HL-60/S4 (cell line): Measurements from ENCODE around the gene C2CD4A.
"Not testable (repeated sequence)": the region's sequence is repeated elsewhere in the genome, so short reads cannot be mapped to it uniquely, and the experiment has no call there.

ENCODE experiments used
- in situ Hi-C: fragments of 300-500 bp; cut with MboI; formaldehyde crosslinking; loops from 2 replicates; pipeline ENCODE4 v1.14.3; 2022; ENCODE audit warnings: low sequenced_read_pairs

The C2CD4A gene, protein sequence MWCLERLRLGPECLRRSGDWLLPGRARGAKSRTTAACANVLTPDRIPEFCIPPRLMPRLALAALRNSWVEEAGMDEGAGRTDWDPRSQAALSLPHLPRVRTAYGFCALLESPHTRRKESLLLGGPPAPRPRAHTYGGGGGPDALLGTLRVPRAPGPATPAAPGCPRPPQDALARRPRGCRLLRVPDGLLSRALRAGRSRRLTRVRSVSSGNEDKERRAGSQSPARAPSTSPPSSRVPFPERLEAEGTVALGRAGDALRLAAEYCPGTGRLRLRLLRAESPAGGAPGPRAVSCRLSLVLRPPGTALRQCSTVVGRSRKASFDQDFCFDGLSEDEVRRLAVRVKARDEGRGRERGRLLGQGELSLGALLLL

DNA sequence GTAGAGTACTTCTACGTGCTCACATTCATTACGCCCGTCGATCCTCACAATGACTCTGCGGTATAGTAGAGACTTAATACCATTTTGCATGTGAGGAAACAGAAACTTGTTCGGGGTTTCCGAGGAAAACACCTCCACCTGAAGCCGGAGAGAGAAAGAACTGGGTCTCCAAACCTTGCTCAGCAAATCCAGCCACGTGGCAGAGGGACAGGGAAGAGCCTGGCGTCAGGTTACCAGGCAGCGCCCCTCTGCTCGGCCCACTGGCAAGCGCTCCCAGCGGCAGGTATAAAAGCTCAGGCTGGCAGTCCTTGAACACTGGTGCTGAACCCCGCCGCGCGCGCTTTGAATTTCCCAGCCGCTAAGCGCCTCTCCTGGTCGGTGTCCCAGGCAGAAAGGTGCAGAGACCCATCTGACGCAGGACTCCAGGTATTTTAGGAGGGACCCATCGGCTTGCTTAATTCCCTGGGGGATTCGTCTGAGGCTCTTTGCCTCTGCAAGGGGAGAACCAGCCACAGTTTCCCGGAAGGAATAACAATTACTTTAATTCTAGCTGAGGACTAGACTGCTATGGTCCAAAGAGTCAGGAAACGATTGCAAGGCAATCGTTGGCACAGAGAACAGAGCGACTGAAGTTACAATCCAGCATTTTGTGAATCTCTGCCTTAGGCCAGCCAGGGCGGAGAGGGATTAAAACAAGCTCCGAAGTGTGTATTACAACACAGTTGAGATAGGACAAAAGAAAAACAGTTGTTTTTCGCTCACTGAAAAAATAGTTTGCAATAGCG lies at the start of gene C2CD4A:
Gene C2CD4A, plus strand, starts transcription at position 315 of the 785 bp plus-strand sequence. CDS start 637 bp downstream, outside the sequence.
- in situ Hi-C loops = loop anchor here (25.0 kb wide), 1 partner anchor 180 kb away; no protein-coding TSS in a partner anchor

GRCh38 chr15:62020576-62021160 lies 46.1 kb upstream of the C2CD4A start:
- in situ Hi-C loops = no loop called here

DNA sequence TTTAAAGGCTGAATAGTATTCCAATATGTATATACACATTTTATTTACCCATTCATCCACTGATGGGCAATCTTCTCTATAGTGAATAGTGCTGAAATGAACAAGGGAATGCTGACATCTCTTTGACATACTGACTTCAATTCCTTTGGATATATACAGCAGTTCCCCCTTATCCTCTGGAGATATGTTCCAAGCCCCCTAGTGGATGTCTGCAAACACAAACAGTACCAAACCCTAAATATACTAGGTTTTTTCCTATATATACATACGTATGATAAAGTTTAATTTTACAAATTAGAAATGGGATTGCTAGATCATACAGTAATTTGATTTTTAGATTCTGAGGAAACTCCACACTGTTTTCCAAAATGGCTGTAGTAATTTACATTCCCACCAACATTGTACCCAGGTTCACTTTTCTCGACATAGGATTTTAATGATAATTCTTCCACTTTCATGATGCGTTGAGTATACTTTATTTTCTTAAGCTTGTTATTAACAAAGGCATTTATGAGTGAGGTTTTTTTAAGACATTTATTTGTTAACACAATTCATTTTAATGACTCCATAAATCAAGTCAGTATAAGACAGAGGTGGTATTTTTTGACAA lies 44.7 kb upstream of the C2CD4A start:
- in situ Hi-C loops = no loop called here

DNA sequence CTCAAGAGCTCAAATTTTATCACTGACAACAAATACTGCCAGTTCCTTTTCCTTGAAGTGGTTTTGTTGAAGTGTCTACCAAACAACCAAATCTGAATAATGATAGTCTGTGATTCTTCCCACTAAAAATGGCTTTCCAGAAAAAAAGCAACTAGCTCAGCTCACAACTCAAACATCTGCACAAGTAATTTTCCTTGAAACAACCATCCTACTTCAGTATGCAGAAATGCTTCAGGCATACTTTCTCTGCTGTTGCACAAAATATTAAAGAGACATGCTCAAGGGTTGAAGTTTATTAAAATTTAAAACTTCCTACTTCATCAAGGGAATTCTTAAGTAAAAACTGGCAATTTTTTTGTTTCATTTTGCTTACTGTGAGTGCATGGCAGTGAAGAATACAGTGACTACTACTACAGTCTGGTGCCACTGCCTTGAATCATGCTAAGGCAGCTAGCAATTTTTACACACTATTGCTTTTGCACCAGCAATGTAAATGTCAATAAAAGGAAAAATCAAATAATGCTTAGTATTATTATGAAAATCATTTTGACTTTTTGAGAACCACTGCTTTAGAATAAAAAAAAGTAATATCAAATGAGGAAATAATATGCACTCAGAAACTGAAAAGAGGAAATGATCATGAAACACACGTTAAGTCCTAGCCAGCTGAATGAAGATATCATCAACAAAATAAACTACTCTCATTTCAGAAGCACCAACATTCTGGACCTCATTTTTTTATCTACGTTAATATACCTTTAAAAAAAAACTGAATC lies 40.1 kb upstream of the C2CD4A start:
- in situ Hi-C loops = no loop called here

- in situ Hi-C loops = no loop called here
Measured at GRCh38 chr15:62027263-62027565, 39.6 kb upstream of the C2CD4A start.

GRCh38 chr15:62027916-62028315 lies 38.9 kb upstream of the C2CD4A start:
- in situ Hi-C loops = no loop called here

GRCh38 chr15:62035256-62035924 lies 31.4 kb upstream of the C2CD4A start:
- in situ Hi-C loops = no loop called here

- in situ Hi-C loops = no loop called here
Measured at GRCh38 chr15:62046078-62046743, 20.6 kb upstream of the C2CD4A start.

DNA sequence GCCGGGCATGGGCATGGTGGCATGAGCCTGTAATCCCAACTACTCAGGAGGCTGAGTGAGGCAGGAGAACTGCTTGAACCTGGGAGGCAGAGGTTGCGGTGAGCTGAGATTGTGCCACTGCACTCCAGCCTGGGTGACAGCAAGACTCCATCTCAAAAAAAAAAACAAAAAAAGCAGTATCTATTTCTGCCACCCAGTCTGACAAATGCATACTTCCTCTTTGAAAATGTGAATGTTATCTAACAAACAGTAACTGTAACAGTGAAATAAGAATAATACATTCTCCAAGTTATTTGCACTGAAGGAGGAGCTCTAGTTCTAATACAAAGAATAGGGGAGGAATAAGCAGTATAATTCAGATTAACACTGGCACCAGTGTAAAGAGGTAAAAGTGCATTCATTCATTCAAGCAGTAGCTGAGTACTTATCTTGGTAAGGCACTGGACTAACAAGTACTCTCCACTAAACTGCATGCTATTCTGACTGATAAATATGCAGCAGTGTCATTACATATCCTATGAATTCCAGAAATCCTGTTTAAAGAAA lies 19.4 kb upstream of the C2CD4A start:
- in situ Hi-C loops = no loop called here

DNA sequence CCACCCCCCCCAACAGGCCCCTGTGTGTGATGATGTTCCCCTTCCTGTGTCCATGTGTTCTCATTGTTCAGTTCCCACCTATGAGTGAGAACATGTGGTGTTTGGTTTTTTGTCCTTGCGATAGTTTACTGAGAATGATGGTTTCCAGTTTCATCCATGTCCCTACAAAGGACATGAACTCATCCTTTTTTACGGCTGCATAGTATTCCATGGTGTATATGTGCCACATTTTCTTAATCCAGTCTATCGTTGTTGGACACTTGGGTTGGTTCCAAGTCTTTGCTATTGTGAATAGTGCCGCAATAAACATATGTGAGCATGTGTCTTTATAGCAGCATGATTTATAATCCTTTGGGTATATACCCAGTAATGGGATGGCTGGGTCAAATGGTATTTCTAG lies 18.5 kb upstream of the C2CD4A start:
- in situ Hi-C loops = not testable (repeated sequence)

DNA sequence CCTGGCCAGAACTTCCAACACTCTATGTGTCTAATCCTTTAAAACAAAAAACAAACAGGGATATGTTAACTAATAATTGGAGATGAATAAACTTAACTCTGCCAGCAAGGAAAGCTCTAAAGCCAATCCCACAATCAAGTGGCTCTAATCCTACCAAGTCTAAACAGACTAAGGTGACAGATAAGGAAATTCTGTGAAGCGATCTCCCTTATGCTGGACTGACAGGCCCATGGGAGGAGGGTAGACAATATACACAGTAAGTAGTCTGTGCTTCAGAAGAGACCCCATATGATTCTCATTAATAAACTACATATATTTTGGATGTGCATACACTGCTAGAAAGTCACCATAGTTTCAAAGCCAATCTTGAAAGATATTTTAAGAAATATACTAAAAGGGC lies 16.7 kb upstream of the C2CD4A start:
- in situ Hi-C loops = loop anchor here (25.0 kb wide), 1 partner anchor 163 kb away; no protein-coding TSS in a partner anchor

DNA sequence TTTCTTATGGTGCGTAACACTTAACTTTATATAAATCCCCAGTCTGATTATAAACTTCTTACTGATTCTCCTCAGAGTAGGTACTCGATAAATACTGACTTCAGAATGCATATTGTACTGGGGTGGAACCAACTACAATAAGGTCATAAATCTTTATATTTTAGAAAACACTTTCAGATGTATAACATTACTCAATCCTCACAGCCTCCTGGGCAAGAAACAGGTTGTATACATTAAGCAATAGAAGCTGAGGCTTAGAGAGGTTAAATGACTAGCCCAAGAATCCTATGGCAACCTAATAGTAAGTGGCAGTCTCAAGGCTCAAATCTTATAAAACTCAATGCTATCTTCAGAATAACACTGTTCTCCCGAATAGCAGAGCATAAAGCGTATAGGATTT lies 15.6 kb upstream of the C2CD4A start:
- in situ Hi-C loops = loop anchor here (25.0 kb wide), 1 partner anchor 164 kb away; no protein-coding TSS in a partner anchor

DNA sequence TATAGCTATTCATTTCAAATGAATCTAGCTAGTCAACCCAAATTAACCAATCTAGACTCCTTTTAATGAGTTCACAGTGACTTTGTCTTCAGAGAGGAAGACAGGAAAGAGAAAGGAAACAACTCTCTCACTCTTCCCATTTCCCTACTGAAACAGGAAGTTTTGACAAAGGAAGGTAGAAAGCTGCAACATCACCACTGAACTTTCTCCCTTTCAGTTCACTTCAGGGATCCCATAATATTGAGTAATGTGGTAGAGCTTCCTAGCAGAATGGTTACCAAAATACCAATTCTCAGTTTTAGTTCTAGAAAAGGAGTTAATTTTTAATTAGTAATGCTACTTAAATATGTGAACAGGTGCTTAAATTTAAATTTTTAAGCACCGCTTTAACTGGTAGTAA lies 14.1 kb upstream of the C2CD4A start:
- in situ Hi-C loops = loop anchor here (25.0 kb wide), 1 partner anchor 165 kb away; no protein-coding TSS in a partner anchor

DNA sequence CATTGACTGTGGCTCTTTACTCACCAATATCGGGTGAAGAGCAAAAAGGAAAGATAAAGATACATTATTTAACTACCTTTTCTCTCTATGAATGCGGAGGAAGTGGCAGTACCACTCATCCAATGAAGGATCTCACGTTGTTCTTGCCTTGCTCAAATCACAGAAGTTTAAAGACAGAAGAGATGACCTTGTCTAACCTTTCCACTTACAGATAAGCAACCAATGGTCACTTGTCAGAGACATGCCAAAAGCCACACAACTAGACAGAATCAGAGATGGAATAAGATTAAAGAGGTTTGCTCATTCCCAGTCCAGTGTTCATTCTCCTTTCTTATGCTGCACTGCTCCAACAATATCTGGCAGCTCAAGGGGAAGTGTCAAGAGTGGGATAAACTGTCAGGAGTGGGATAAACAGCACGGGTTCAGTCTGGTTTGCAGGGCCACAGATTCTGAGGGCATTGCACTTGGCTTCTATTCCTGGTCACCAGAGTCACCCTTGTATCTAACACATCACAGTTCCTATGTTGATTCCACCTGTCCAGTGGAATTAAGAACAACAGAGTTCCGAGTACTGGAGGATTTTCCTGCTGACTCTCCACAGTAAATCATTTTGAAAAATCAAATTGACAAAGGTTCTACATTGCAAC lies 13.2 kb upstream of the C2CD4A start:
- in situ Hi-C loops = loop anchor here (25.0 kb wide), 1 partner anchor 166 kb away; no protein-coding TSS in a partner anchor

DNA sequence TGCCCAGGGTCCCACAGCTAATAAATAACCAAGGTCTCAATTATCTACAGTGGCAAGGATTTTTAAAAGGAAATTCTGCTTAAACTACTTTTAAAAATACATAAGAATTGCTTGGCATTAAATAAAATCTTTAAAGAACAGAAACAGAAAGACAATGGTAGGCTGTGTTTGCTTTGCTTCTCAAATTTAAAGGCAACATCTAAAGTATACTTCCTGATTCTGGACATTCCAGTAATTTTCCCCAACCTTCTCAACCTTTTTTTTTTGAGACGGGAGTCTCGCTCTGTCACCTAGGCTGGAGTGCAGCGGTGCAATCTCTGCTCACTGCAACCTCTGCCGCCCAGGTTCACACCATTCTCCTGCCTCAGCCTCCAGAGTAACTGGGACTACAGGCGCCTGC lies 11.8 kb upstream of the C2CD4A start:
- in situ Hi-C loops = loop anchor here (25.0 kb wide), 1 partner anchor 168 kb away; no protein-coding TSS in a partner anchor

GRCh38 chr15:62057341-62057980 lies 9.3 kb upstream of the C2CD4A start:
- in situ Hi-C loops = loop anchor here (25.0 kb wide), 1 partner anchor 170 kb away; no protein-coding TSS in a partner anchor

DNA sequence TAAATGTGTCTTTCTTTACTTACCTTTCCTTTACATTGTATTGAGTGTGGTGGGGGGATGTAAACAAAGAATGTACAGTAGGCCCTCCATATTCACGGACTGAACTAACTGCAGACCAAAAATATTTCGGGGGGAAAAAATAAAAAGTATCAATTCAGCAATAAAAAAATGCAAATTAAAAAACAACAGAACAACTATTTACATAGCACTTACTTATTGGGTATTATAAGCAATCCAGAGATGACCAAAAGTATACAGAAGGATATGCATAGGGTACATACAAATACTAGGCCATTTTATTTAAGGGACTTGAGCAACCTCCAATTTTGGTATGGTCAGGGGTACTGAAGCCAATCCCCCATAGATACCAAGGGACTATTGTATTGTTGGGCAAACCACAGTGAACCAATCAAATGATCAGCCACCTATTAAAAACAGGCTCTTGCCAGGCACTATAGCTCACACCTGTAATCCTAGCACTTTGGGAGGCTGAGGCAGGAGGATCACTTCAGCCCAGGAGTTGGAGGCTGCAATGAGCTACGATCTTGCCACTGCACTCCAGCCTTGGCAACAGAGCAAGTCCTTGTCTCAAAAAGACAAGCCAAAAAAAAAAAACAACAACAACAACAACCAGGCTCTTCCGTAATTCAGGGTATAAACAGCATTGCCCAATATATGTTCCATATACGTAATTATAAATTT lies 8.3 kb upstream of the C2CD4A start:
- in situ Hi-C loops = loop anchor here (25.0 kb wide), 1 partner anchor 171 kb away; no protein-coding TSS in a partner anchor
